ENCODE measurements around the gene JAKMIP1.
"Not testable (repeated sequence)": the region's sequence is repeated elsewhere in the genome, so short reads cannot be mapped to it uniquely, and the experiment has no call there.

The JAKMIP1 gene

DNA sequence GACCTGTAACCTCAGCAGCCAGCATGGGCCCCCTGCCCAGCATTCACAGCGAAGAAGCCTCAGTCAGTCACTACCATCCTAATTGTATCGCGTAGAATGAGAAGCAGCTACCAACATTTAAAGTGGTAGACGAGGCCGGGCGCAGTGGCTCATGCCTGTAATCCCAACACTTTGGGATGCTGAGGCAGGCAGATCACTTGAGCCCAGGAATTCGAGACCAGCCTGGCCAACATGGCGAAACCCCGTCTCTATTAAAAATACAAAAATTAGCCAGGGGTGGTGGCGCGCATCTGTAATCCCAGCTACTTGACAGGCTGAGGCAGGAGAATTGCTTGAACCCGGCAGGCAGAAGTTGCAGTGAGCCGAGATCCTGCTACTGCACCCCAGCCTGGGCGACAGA lies 59.3 kb downstream of the JAKMIP1 start:
- FAIRE-seq = not testable (repeated sequence)

DNA sequence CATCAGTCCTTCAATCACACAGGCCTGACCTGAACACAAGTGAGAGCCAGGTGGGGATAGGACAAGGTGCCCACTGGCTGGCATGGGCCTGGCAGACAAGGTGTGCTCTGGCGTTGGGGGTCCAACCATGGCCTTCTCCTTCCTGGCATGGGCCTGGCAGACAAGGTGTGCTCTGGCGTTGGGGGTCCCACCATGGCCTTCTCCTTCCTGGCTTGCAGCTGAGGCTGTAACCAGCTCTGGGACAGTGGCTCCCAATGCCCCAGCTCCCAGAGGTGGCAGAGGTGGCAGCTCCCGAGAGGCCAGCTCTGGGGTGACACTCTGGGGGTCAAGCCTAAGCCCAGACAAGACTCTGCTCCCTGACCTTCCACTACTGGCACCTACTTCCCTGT lies 62.6 kb downstream of the JAKMIP1 start:
- FAIRE-seq = no peak

DNA sequence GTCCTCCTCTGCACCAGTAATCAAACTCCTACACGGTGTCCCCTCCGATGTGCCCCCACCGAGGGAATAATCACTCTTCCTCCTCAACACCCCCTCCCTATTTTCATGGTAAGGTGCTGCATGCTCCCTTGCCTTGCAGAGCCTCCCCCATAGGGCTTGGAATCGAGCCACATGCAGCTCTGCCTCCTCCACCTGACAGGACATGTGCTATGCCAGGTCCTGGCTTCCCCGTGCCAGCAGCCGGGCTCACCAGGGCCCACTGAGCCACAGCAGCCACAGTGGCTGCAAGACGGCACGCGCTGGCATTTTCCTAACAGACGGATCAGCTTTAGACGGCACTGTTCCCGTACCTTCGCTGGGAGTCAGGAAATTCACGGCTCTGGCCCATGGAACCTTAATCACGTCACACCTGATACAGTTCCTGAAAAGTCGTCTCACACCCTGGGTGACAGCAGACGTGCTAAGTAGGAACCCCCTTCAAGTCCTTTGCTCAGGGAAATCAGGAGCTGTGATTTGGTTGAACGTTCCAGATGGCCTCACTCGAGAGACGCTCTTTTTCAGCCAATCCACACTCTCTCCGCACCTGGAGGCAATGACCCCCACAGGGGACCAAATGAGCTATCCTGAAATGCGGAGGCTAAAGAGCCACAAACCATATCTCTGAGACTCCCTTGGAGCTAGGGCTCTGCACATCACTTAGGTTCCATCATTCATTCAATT lies 63.2 kb downstream of the JAKMIP1 start:
- FAIRE-seq = no peak

- FAIRE-seq = no peak
These were observed 65.6 kb downstream of the JAKMIP1 start for GRCh38 chr4:6134612-6135220.

- FAIRE-seq = no peak
These were observed 67.6 kb downstream of the JAKMIP1 start for GRCh38 chr4:6132716-6133115.

- FAIRE-seq = no peak
These were observed 72.0 kb downstream of the JAKMIP1 start for GRCh38 chr4:6128221-6128850.

DNA sequence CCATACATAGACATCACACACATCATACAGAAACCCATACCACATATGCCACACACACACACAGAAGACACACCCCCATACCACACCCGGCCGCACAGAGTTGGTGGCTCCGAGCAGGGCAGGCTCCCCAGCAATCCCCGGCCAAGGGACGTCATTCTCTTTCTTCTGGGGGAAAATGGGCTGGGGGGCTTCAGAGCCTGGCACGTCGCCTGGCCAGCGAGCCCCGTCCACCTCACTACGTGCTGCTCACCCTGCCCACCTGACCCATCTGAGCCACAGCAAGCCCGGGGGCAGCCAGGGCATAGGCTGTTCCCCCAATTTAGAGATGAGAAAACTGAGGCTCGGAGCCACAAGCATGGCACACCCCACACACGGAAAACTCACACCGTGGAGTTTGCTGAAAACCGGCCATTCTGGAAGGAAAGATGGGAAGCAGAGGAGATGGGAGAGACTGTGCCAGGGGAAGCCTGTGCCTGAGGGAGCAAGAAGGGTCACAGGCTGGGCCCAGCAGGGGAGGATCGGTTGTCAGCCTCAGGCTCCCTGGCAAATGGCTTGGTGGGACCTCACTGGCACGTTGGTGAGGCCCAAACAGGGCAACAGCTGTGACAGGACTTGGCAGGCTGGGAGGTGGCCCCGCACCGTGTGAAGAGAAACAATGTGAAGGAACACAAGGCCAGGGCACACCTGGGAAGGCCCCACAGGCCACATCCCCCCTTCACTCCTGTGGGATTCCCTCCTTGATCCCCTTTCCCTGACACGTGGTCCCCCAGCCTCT lies 73.2 kb downstream of the JAKMIP1 start:
- FAIRE-seq = no peak

GRCh38 chr4:6125103-6125651 lies 75.2 kb downstream of the JAKMIP1 start:
- no peak for FAIRE-seq

DNA sequence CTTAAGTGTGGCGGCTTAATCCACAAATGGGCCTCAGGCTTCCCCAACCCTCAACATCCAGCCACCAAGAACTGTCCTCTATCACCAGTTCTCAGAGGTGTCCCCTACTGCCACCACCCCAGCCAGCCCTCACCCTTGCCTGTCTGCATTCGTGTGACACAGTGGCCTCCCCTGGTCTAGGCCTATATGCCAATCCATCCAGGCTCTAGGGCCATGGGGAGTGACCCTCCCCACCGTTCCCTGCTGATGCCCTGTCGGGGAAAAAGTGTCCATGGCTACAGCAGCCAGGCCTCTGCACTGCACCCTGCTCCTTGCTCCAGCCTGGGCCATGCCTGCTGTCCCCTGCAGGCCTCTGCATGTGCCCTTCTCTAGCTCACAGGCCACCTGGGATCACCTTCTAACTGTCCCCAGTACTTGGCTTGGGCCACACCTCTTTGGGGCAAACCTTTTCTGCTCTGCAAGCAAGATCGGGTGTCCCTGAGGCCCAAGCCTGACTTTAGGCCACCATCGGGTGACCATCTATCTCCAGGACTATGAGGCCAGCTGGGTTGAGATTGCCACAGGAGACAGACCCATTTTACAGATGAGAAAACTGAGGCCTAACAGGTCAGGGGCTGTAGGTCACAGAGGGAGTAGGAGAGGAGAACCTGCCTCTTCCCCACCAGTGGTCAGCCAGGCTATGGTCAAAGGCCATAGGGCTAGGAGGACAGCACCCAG lies 75.8 kb downstream of the JAKMIP1 start:
- no peak for FAIRE-seq

- FAIRE-seq = no peak
These were observed 76.4 kb downstream of the JAKMIP1 start for GRCh38 chr4:6123976-6124375.

- FAIRE-seq = no peak
These were observed 76.8 kb downstream of the JAKMIP1 start for GRCh38 chr4:6123541-6123940.

GRCh38 chr4:6123116-6123515 lies 77.2 kb downstream of the JAKMIP1 start:
- FAIRE-seq = no peak

DNA sequence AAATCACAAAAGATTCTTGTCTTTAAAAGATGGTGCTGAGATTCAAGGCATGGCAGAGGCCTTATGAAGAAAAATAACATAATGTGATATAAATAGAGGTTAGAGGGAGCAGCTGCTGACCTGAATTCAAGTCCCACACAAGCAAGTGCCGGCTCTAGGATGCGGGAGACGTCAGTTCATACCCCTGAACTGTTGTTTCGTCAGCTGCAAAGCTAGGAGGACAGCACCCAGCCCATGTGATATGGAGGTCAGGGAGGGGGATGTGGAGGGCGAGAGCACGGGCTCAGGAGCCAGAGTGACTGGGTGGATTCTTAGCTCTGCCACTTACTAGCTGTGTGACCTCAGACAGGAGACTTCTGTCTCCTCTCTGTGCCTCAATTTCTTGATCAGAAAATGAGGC lies 77.9 kb downstream of the JAKMIP1 start:
- no peak for FAIRE-seq

DNA sequence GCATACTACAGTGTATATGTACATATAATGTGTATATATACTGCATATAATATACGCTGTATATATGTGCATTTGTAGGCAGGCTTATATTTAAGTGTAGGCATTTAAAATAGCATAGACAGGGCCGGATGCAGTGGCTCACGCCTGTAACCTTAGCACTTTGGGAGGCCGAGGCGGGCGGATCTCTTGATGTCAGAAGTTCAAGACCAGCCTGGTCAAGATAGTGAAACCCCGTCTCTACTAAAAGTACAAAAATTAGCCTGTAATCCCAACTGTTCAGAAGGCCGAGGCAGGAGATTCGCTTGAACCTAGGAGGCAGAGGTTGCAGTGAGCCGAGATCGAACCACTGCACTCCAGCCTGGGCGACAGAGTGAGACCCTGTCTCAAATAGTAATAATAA lies 78.4 kb downstream of the JAKMIP1 start:
- no peak for FAIRE-seq

- no peak for FAIRE-seq
These were observed 79.0 kb downstream of the JAKMIP1 start for GRCh38 chr4:6121276-6121850.

DNA sequence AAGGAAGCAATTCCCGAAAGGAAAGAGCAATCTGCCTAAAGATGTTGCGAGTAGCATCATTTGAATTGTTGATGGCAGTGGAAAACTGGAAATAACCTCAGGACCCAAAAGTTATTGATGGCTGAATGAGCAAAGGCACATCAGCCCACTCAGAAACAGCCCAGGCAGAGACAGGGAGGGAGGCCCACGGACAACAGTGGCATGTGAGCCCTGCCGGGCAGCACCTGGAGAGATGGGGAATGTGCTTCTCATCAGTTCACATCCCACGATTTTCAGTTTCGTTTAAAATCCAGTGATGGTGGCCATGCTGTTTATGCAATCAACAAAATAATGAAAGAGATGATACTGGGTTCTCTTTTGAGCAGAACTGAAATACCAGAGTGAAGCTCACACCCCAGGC lies 80.0 kb downstream of the JAKMIP1 start:
- no peak for FAIRE-seq

- FAIRE-seq = no peak
These were observed 80.8 kb downstream of the JAKMIP1 start for GRCh38 chr4:6119507-6120020.

DNA sequence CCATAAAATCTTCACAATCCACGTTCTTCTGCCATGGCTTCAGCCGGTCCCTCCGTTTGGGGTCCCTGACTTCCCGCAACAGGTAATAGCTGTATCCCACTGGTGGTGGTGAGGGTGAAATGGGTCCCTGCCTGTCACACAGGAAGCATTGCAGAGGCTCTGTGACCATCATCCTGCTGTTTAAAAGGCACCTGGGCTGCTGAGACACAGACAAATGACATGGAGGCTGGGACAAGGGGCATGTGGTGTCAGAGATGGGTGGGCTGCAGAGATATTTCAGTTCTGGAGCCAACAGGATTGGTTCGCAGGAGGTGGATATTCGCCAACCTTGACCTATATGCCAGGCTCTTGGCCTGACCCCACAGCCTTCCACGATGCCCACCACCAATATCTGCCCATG lies 82.1 kb downstream of the JAKMIP1 start:
- FAIRE-seq = no peak

DNA sequence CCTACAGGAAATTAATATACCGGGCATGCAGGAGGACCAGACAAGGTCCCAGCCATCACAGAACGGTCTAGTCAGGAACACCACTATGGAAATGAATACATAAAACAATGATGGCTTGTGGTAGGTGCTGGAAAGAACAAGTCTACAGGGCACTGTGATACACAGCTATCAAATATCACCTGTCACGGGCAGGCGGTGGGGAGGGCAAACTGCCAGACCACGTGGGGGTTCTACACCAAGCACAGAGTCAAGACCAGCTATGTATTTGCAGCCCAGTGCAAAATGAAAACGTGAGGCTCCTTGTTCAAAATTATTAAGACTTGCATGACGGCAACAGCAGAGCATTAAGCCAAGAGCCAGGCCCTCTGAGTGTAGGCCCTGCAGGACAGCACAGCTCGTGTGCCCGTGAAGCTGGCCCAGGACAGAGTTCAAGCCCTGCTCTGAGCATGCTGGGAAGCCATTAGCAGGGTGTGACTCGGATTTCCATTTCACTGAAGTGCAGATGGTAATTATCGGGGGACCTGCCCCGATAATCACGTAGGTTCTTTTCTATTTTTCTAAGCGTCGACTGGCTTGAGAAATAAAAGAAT lies 83.6 kb downstream of the JAKMIP1 start:
- FAIRE-seq = no peak

DNA sequence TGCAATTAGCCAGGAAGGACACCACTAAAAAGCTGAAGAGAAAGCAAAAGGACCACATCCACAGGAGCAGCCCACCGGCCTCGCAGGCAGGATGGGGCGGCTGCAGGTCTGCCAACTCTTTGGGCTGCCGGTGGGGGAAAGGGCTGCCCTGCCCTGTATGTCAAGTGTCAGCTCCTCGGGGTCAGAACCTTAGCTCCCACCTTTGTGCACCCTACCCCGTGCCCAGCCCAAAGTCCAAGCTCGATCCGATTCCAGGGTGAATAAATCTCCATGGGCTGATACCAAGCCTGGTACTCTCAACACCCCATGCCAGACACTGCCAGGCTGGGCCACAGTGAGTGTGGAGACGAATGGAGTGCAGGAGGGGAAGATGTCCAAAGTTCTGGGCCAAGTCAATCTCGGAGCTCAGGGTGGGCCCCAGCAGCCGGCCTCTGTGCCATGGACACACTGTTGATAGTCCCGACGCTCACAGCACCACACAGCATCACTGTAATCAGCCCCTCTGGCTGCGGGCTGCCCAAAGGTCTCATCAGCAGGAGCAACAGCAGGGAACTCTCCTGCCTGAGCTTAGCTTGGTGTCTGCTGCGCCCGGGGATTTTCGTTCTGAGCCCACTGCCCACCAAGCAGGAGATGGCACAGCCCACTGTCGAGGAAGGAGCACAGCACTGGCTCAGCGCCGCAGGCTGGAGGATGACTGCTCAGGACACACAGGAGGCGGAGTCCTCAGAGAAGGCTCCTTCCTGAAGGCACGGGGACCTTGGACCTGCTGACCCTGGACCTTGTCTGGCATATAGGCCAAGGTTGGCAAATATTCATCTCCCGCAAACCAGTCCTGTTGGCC lies 84.4 kb downstream of the JAKMIP1 start:
- no peak for FAIRE-seq

DNA sequence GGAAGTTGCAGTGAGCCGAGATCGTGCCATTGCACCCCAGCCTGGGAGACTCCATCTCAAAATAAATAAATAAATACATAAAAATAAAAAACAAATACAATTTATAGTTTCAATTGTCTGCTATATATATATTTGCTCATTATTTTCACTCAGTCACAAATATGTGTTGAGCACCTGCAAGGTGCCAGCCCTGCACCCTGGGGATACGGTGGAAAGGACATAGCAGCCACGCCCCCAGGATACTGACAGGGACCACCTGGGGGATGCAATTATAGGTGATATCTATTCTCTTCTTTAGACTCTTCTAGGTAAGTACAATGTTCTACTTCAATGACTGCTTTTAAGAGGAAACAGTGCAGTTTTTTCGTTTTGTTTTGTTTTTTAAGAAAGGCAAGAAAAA lies 85.0 kb downstream of the JAKMIP1 start:
- FAIRE-seq = no peak

Data from TTC549 (cell line).